ENCODE results near the gene RALA. TPM values are rescaled to one million over a fixed set of nuclear protein-coding genes. Genes with fewer than 3 reads are reported as not detected.

Gene RALA
- total RNA-seq, 1 experiment from 2014 or later, result 27.3 TPM

GRCh38 chr7:39623047-39623731, at the start of gene RALA (continued):
- TF ChIP-seq EZH2 (IDR thresholded peaks at IDR 0.05), result no peak
- peak; percentile 60 for TF ChIP-seq TCF7L2 (IDR thresholded peaks at IDR 0.05; ENCODE audit: borderline replicate concordance, extremely low read depth, insufficient read depth, insufficient read length)
- no peak; the same call in 1 of the 2 replicates for TF ChIP-seq SP1 (IDR thresholded peaks at IDR 0.05; ENCODE audit: low read depth)
- TF ChIP-seq ZFX (IDR thresholded peaks at IDR 0.05), result peak; percentile 88
- TF ChIP-seq EZH2phosphoT487 (IDR thresholded peaks at IDR 0.05; ENCODE audit: borderline replicate concordance), result no peak
- peak; percentile 30; the same call in 1 of the 2 replicates for TF ChIP-seq SRF (IDR thresholded peaks at IDR 0.05; ENCODE audit: low read depth)
- no peak for TF ChIP-seq CEBPB (IDR thresholded peaks at IDR 0.05; ENCODE audit: low read depth)

DNA sequence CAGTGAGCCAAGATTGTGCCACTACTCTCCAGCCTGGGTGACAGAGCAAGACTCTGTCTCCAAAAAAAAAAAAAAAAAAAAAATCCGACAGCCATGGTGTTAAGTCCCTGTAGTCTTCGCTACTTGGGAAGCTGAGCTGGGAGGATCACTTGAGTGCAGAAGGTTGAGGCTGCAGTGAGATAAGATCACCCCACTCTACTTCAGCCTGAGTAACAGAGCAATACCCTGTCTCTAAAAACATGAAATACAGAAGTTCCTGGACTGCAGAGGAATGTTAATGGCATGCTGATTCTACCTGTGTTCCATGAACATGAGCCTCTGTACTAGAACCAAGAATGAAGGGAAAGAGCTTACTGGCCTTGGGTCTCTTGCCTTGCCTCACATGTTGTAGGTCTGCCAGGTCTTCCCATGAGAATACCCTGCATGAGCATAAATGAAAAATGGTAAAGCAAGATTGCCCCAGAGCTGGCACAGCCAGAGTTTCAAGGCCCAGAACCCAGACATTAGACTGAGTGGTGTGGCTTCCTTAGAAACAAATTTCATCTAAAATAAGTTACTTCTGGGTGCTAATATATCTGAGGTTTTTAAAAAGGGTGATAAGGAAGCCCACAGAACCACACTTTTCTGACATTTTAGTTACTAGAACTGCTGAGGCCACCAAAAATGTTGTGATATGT, 48.6 kb upstream of the RALA start:
- Histone ChIP-seq H3K79me2 (ENCODE audit: insufficient read depth, low read length) (0 out of 2 replicates have a peak, but pooled peaks cover 2% of the 10 kb centered on the region), H3K36me3 (ENCODE audit: control insufficient read depth in 1 of 2, insufficient read depth in 2 of 2, low read length in 2 of 2) (peaks cover 11 to 22% of the 10 kb centered on the region in 2 experiments; a peak in 3 of 4 replicates), H3K9me2 (ENCODE audit: insufficient read depth) (no peaks in the 10 kb centered on the region), H4K20me1 (ENCODE audit: insufficient read depth) (no peaks in the 10 kb centered on the region), H2AFZ (ENCODE audit: low read depth, low read length, poor library complexity, severe bottlenecking) (no peak overlapping the region), H3K9ac (ENCODE audit: low read length) (no peak overlapping the region), H3K4me1 (ENCODE audit: control insufficient read depth in 1 of 2, insufficient read depth in 2 of 2, low read length in 2 of 2) (no peaks in the 10 kb centered on the region), H3K27ac (ENCODE audit: low read depth, low read length) (no peak overlapping the region), H3K27me3 (ENCODE audit: insufficient read depth, low read length) (no peaks in the 10 kb centered on the region), H3K4me3 (replicated peaks in 1 of 2; ENCODE audit: low read depth in 1 of 2, low read length in 2 of 2) (no peak overlapping the region), H3K9me3 (ENCODE audit: control insufficient read depth in 1 of 2, insufficient read depth in 1 of 2, low read depth in 1 of 2, low read length in 2 of 2) (no peaks in the 10 kb centered on the region), H3K4me2 (ENCODE audit: low read length) (no peak overlapping the region)
- ChIA-PET POLR2A (no interaction called here), CTCF (no interaction called here), RAD21 (ENCODE audit: low non-redundant PET in 1 of 2, low total read pairs in 2 of 2, uncharacterized antibody in 2 of 2, unreplicated experiment in 2 of 2) (no interaction called here)
- TF ChIP-seq REST (IDR thresholded peaks at IDR 0.05; ENCODE audit: low read depth), result no peak
- TF ChIP-seq EZH2phosphoT487 (IDR thresholded peaks at IDR 0.05; ENCODE audit: borderline replicate concordance), result no peak
- TF ChIP-seq SP1 (IDR thresholded peaks at IDR 0.05; ENCODE audit: low read depth), result no peak
- no peak for TF ChIP-seq FOSL1 (IDR thresholded peaks at IDR 0.05; ENCODE audit: low read depth)
- no peak for TF ChIP-seq POLR2AphosphoS5 (IDR thresholded peaks at IDR 0.05; ENCODE audit: low read depth, low read length)
- no peak for TF ChIP-seq SIN3A (IDR thresholded peaks at IDR 0.05; ENCODE audit: low read depth)
- no peak for TF ChIP-seq MAX (IDR thresholded peaks at IDR 0.05)
- no peak for TF ChIP-seq RAD21 (IDR thresholded peaks at IDR 0.05; ENCODE audit: low read depth)
- no peak for TF ChIP-seq YY1 (IDR thresholded peaks at IDR 0.05; ENCODE audit: extremely low read depth, insufficient replicate concordance, low read depth, low read length)
- TF ChIP-seq EZH2 (IDR thresholded peaks at IDR 0.05), result no peak
- TF ChIP-seq CEBPB (IDR thresholded peaks at IDR 0.05; ENCODE audit: low read depth), result no peak
- no peak for TF ChIP-seq EGR1 (IDR thresholded peaks at IDR 0.05; ENCODE audit: low read depth)
- TF ChIP-seq SRF (IDR thresholded peaks at IDR 0.05; ENCODE audit: low read depth), result no peak
- TF ChIP-seq ZFX (IDR thresholded peaks at IDR 0.05), result no peak
- no peak for TF ChIP-seq JUND (IDR thresholded peaks at IDR 0.05)
- no peak for DNase-seq (ENCODE audit: low read depth, low spot score)
- no TSS peak for BruUV-seq (replicated peaks)
- intact Hi-C loops (cut with micrococcal nuclease), result no loop called here
- no peak for ATAC-seq
